ENCODE data around the gene ANKRD27.

ANKRD27 gene

DNA sequence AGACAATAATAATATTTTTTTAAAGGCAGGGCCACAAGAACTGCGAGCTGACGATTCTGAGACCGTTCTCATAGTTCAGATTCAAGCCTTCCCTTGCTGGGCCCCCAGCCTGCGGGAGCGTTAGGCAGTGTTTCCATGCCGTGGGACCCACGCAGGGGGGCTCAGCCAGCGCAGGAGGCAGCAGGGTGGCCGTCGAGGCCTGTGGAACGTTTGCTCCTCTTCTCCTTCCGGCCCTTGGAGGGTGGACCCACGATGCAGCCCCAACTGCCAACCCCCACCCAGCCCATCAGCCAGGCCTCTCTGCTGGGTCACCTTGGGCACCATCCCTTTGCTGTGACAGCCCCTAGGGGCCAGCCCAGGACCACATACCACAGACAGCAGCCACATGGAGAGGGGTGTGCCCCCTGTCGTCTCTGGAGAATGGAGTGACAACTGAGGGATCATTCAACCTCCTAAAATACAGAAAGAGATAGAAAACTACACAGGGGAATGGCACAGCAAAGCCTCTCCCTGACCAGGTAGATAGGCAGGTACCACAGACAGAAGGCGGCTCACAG is 47.2 kb downstream of the ANKRD27 start:
- no peak for TF ChIP-seq CTCF (IDR thresholded peaks at IDR 0.05; ENCODE audit: low read depth, low read length)
- DNase-seq (ENCODE audit: extremely low read depth, low read depth): no peak

- no peak for DNase-seq (ENCODE audit: extremely low read depth, low read depth)
- TF ChIP-seq CTCF (IDR thresholded peaks at IDR 0.05; ENCODE audit: low read depth, low read length): no peak
Observed at GRCh38 chr19:32626969-32627368, 48.0 kb downstream of the ANKRD27 start.

DNA sequence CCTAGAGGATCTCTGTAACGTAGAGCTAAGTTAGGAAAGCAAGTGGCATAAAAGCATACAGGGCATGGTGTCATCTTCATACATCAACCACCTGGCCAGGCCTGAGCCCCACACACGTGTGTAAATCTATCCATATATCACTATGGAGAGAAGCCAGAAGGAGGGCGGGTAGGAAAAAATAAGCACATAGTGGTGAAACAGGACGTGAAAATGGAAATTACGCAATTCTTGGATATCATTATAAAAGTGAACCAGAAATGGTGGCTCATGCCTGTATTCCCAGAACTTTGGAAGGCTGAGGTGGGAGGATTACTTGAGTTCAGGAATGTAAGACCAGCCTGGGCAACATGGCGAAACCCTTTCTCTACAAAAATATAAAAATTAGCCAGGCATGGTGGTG is 50.6 kb downstream of the ANKRD27 start:
- no peak for TF ChIP-seq CTCF (IDR thresholded peaks at IDR 0.05; ENCODE audit: low read depth, low read length)
- DNase-seq (ENCODE audit: extremely low read depth, low read depth): no peak

GRCh38 chr19:32622002-32622401 is 53.0 kb downstream of the ANKRD27 start:
- TF ChIP-seq CTCF (IDR thresholded peaks at IDR 0.05; ENCODE audit: low read depth, low read length): no peak
- DNase-seq (ENCODE audit: extremely low read depth, low read depth): no peak

DNA sequence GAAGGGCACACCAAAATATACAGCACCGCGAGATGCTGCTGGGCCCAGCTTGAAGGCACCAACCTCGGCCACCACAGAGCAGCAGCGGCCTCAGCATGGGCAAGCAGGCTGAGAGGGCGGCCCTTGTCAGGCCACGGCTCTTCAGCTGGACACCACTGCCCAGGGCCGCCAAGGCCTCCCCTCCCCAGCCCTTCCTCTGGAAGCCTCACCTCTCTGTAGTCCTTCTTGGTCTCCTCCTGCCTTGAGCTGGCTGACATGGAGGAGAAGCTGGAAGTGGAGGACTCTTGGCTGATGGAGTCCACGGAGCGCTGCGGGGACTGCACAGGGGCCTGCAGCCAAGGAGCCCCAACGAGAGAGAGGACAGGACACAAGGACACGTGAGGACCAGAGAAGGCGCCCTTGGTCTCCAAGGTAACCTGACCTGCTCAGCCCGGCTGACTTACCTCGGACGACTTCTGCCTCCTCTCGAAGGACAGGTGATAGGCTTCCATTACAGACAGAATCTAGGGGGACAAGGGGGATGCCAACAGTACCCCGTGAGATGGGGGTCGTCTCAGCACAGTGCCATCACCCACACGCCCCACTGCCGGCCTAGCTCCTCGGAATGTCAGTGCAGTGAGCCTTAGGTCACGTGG is 55.8 kb downstream of the ANKRD27 start:
- no peak for TF ChIP-seq CTCF (IDR thresholded peaks at IDR 0.05; ENCODE audit: low read depth, low read length)
- DNase-seq (ENCODE audit: extremely low read depth, low read depth): no peak

GRCh38 chr19:32615569-32615968 is 59.4 kb downstream of the ANKRD27 start:
- DNase-seq (ENCODE audit: extremely low read depth, low read depth): no peak
- no peak for TF ChIP-seq CTCF (IDR thresholded peaks at IDR 0.05; ENCODE audit: low read depth, low read length)

GRCh38 chr19:32614916-32615315 is 60.1 kb downstream of the ANKRD27 start:
- no peak for DNase-seq (ENCODE audit: extremely low read depth, low read depth)
- no peak for TF ChIP-seq CTCF (IDR thresholded peaks at IDR 0.05; ENCODE audit: low read depth, low read length)
